ENCODE measurements around the gene TRAPPC3L.

- TF ChIP-seq CTCF (IDR thresholded peaks at IDR 0.05) (no peak), POLR2A (IDR thresholded peaks at IDR 0.05) (no peak)
Measured at GRCh38 chr6:116507324-116507723, 38.2 kb downstream of the TRAPPC3L start.
